Amniotic stem cell (primary cell): Measurements from ENCODE around the gene CT55.
"Not testable (repeated sequence)": the region's sequence is repeated elsewhere in the genome, so short reads cannot be mapped to it uniquely, and the experiment has no call there.

ENCODE experiments used
- DNase-seq: peaks from one replicate; lab custom pipeline; 2025; lab: John Stamatoyannopoulos, UW

The CT55 gene

GRCh38 chrX:135170877-135171519 is at the start of gene CT55:
TSS of gene CT55 (minus strand) at chrX:135171398. CDS start at chrX:135171171, 227 bp downstream.
- no peak for DNase-seq

GRCh38 chrX:135213200-135213844 is 42.1 kb upstream of the CT55 start:
- DNase-seq: no peak

GRCh38 chrX:135206427-135206826 is 35.2 kb upstream of the CT55 start:
- not testable (repeated sequence) for DNase-seq

- no peak for DNase-seq
Observed at GRCh38 chrX:135200297-135200696, 29.1 kb upstream of the CT55 start.

- no peak for DNase-seq
Observed at GRCh38 chrX:135194684-135195083, 23.5 kb upstream of the CT55 start.

- no peak for DNase-seq
Observed at GRCh38 chrX:135193740-135194139, 22.5 kb upstream of the CT55 start.

- DNase-seq: no peak
Observed at GRCh38 chrX:135191838-135192237, 20.6 kb upstream of the CT55 start.

GRCh38 chrX:135185795-135186443 is 14.7 kb upstream of the CT55 start:
- peak; percentile 15 for DNase-seq

GRCh38 chrX:135178636-135179035 is 7.4 kb upstream of the CT55 start:
- DNase-seq: no peak

GRCh38 chrX:135170468-135170867 is 730 bp downstream of the CT55 start:
- DNase-seq: no peak

- DNase-seq: not testable (repeated sequence)
Observed at GRCh38 chrX:135169534-135169933, 1.7 kb downstream of the CT55 start.

- DNase-seq: no peak
Observed at GRCh38 chrX:135168486-135168885, 2.7 kb downstream of the CT55 start.

- DNase-seq: not testable (repeated sequence)
Observed at GRCh38 chrX:135154688-135155087, 16.5 kb downstream of the CT55 start.

- not testable (repeated sequence) for DNase-seq
Observed at GRCh38 chrX:135126145-135126544, 45.1 kb downstream of the CT55 start.

GRCh38 chrX:135120056-135120576 is 51.1 kb downstream of the CT55 start, which contains the start of gene ETDB:
TSS of gene ETDB (minus strand) at chrX:135120526. CDS start at chrX:135119261, 1,265 bp downstream.
- DNase-seq: not testable (repeated sequence)

GRCh38 chrX:135116064-135116463 is 55.1 kb downstream of the CT55 start:
- not testable (repeated sequence) for DNase-seq

GRCh38 chrX:135114392-135114791 is 56.8 kb downstream of the CT55 start:
- DNase-seq: no peak

- DNase-seq: no peak
Observed at GRCh38 chrX:135112743-135113142, 58.5 kb downstream of the CT55 start.

GRCh38 chrX:135112096-135112729 is 59.0 kb downstream of the CT55 start:
- no peak for DNase-seq

GRCh38 chrX:135109554-135109953 is 61.6 kb downstream of the CT55 start:
- no peak for DNase-seq
